ENCODE data around the gene LHFPL2.

DNA sequence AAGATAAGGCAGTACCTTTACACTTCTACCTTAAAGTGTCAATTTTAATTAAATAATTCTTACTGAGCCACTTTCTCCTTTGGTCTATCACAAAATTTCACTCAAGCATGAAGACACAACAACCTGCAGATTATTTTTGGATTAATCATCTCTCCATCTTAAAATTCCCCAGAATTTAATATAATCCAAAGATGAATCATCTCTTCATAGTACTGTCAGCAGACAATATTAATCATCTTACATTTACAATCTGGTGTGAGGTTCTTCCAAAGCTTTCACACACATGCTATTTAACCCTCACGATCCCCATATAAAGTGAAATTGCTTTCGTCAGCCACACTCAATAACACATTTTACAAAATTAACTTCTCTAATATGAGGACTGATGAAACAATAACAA lies 43.0 kb downstream of the LHFPL2 start:
- TF ChIP-seq FOXM1 (IDR thresholded peaks at IDR 0.05; ENCODE audit: borderline replicate concordance) (no peak), ZNF384 (IDR thresholded peaks at IDR 0.05) (no peak), SP1 (IDR thresholded peaks at IDR 0.05) (no peak), FOXK2 (IDR thresholded peaks at IDR 0.05) (no peak), CTBP1 (IDR thresholded peaks at IDR 0.05; ENCODE audit: borderline replicate concordance) (no peak), HDGF (IDR thresholded peaks at IDR 0.05; ENCODE audit: borderline replicate concordance) (no peak), FOXA1 (IDR thresholded peaks at IDR 0.05) (no peak), ARNT (IDR thresholded peaks at IDR 0.05) (no peak), LEF1 (IDR thresholded peaks at IDR 0.05; ENCODE audit: borderline replicate concordance) (no peak), PKNOX1 (IDR thresholded peaks at IDR 0.05) (no peak), TARDBP (IDR thresholded peaks at IDR 0.05) (no peak)
